IPS-20b (cell line): ENCODE results near the gene COL6A2.

Source experiments
- H3K27ac ChIP-seq: one replicate; pipeline ENCODE4 v1.5.1; 2013; ENCODE audit warnings: low read length
- H3K27me3 ChIP-seq: 2 replicates; pipeline ENCODE4 v1.6.1; 2013; ENCODE audit warnings: mild to moderate bottlenecking, low read length, inconsistent platforms; ENCODE audit not compliant: insufficient read depth
- H3K36me3 ChIP-seq: 2 replicates; pipeline ENCODE4 v1.6.1; 2013; ENCODE audit warnings: low read depth, mild to moderate bottlenecking, inconsistent platforms, low read length, moderate library complexity; ENCODE audit not compliant: insufficient read depth
- H3K4me1 ChIP-seq: 2 replicates; pipeline ENCODE4 v1.6.1; 2013; ENCODE audit warnings: mild to moderate bottlenecking, control low read depth, inconsistent platforms, low read length, moderate library complexity; ENCODE audit not compliant: insufficient read depth
- H3K4me3 ChIP-seq: 2 replicates; pipeline ENCODE4 v1.5.1; 2013; ENCODE audit warnings: mild to moderate bottlenecking, low read length, inconsistent platforms
- H3K9ac ChIP-seq: 2 replicates; pipeline ENCODE4 v1.6.1; 2013; ENCODE audit warnings: low read depth, mild to moderate bottlenecking, inconsistent platforms, low read length, moderate library complexity
- H3K9me3 ChIP-seq: 2 replicates; pipeline ENCODE4 v1.6.1; 2013; ENCODE audit warnings: mild to moderate bottlenecking, low read depth, low read length, inconsistent platforms; ENCODE audit not compliant: insufficient read depth

COL6A2 gene

GRCh38 chr21:46113497-46114176 lies 15.7 kb downstream of the COL6A2 start:
- no peaks in the 10 kb centered on the region for H3K27me3 ChIP-seq
- H3K4me3 ChIP-seq = no peak overlapping the region
- H3K4me1 ChIP-seq = no peaks in the 10 kb centered on the region
- peaks cover 15% of the 10 kb centered on the region for H3K36me3 ChIP-seq
- peaks cover 7% of the 10 kb centered on the region for H3K9me3 ChIP-seq
- H3K9ac ChIP-seq = no peak overlapping the region
- H3K27ac ChIP-seq = no peak overlapping the region

GRCh38 chr21:46114963-46115362 lies 17.1 kb downstream of the COL6A2 start:
- no peak overlapping the region for H3K4me3 ChIP-seq
- no peaks in the 10 kb centered on the region for H3K27me3 ChIP-seq
- peaks cover 17% of the 10 kb centered on the region for H3K36me3 ChIP-seq
- H3K9ac ChIP-seq = no peak overlapping the region
- H3K4me1 ChIP-seq = no peaks in the 10 kb centered on the region
- no peak overlapping the region for H3K27ac ChIP-seq
- H3K9me3 ChIP-seq = peaks cover 7% of the 10 kb centered on the region; the same call in 1 of the 2 replicates

GRCh38 chr21:46115441-46116188 lies 17.7 kb downstream of the COL6A2 start:
- H3K36me3 ChIP-seq = peaks cover 17% of the 10 kb centered on the region
- H3K9me3 ChIP-seq = peaks cover 7% of the 10 kb centered on the region; the same call in 1 of the 2 replicates
- H3K4me3 ChIP-seq = no peak overlapping the region
- no peak overlapping the region for H3K9ac ChIP-seq
- no peaks in the 10 kb centered on the region for H3K27me3 ChIP-seq
- H3K4me1 ChIP-seq = no peaks in the 10 kb centered on the region
- H3K27ac ChIP-seq = no peak overlapping the region

- peaks cover 7% of the 10 kb centered on the region; the same call in 1 of the 2 replicates for H3K9me3 ChIP-seq
- peaks cover 17% of the 10 kb centered on the region for H3K36me3 ChIP-seq
- no peaks in the 10 kb centered on the region for H3K27me3 ChIP-seq
- H3K27ac ChIP-seq = no peak overlapping the region
- H3K4me1 ChIP-seq = no peaks in the 10 kb centered on the region
- H3K4me3 ChIP-seq = no peak overlapping the region
- H3K9ac ChIP-seq = no peak overlapping the region
These were observed 18.4 kb downstream of the COL6A2 start for GRCh38 chr21:46116189-46116775.

- H3K36me3 ChIP-seq = peaks cover 17% of the 10 kb centered on the region
- no peaks in the 10 kb centered on the region for H3K27me3 ChIP-seq
- H3K4me1 ChIP-seq = no peaks in the 10 kb centered on the region
- H3K4me3 ChIP-seq = no peak overlapping the region
- H3K9me3 ChIP-seq = peaks cover 7% of the 10 kb centered on the region; the same call in 1 of the 2 replicates
- no peak overlapping the region for H3K27ac ChIP-seq
- no peak overlapping the region for H3K9ac ChIP-seq
These were observed 19.1 kb downstream of the COL6A2 start for GRCh38 chr21:46116776-46117585.

GRCh38 chr21:46117586-46118315 lies 19.8 kb downstream of the COL6A2 start:
- Histone ChIP-seq H3K27ac (no peak overlapping the region), H3K4me1 (no peaks in the 10 kb centered on the region), H3K36me3 (peaks cover 17% of the 10 kb centered on the region)

GRCh38 chr21:46118316-46119143 lies 20.6 kb downstream of the COL6A2 start:
- no peak overlapping the region for H3K27ac ChIP-seq

More at GRCh38 chr21:46117586-46118315, 19.8 kb downstream of the COL6A2 start:
- H3K4me3 ChIP-seq = no peak overlapping the region
- peaks cover 7% of the 10 kb centered on the region; the same call in 1 of the 2 replicates for H3K9me3 ChIP-seq
- no peaks in the 10 kb centered on the region for H3K27me3 ChIP-seq
- no peak overlapping the region for H3K9ac ChIP-seq

GRCh38 chr21:46119144-46119636 lies 21.3 kb downstream of the COL6A2 start:
- no peaks in the 10 kb centered on the region for H3K4me1 ChIP-seq
- no peak overlapping the region for H3K4me3 ChIP-seq
- no peak overlapping the region for H3K9ac ChIP-seq
- H3K27me3 ChIP-seq = no peaks in the 10 kb centered on the region
- peaks cover 12% of the 10 kb centered on the region for H3K36me3 ChIP-seq
- peaks cover 7% of the 10 kb centered on the region; the same call in 1 of the 2 replicates for H3K9me3 ChIP-seq
- H3K27ac ChIP-seq = no peak overlapping the region

More at GRCh38 chr21:46118316-46119143, 20.6 kb downstream of the COL6A2 start:
- Histone ChIP-seq H3K36me3 (peaks cover 16% of the 10 kb centered on the region), H3K4me3 (no peak overlapping the region), H3K9me3 (peaks cover 7% of the 10 kb centered on the region; the same call in 1 of the 2 replicates), H3K27me3 (no peaks in the 10 kb centered on the region), H3K4me1 (no peaks in the 10 kb centered on the region), H3K9ac (no peak overlapping the region)

- no peak overlapping the region for H3K27ac ChIP-seq
- H3K27me3 ChIP-seq = no peaks in the 10 kb centered on the region
- H3K36me3 ChIP-seq = peaks cover 7% of the 10 kb centered on the region; the same call in 1 of the 2 replicates
- no peak overlapping the region for H3K9ac ChIP-seq
- peaks cover 4% of the 10 kb centered on the region; the same call in 1 of the 2 replicates for H3K9me3 ChIP-seq
- no peaks in the 10 kb centered on the region for H3K4me1 ChIP-seq
- H3K4me3 ChIP-seq = no peak overlapping the region
These were observed 21.8 kb downstream of the COL6A2 start for GRCh38 chr21:46119637-46120271.
